HG03066 (cell line): ENCODE data around the gene ASCL2.

Experiments used
- ATAC-seq: cut with Tn5 transposase; IDR thresholded peaks from one replicate; pipeline ENCODE4 v1.9.1; 2021; ENCODE audit warnings: low read depth; ENCODE audit not compliant: unreplicated experiment

ASCL2 gene

GRCh38 chr11:2309251-2310072 is 39.1 kb upstream of the ASCL2 start:
- ATAC-seq = no peak

- no peak for ATAC-seq
Measured at GRCh38 chr11:2308713-2309112, 38.3 kb upstream of the ASCL2 start.

- ATAC-seq = no peak
Measured at GRCh38 chr11:2307501-2308331, 37.3 kb upstream of the ASCL2 start.

- no peak for ATAC-seq
Measured at GRCh38 chr11:2306877-2307500, 36.6 kb upstream of the ASCL2 start.

- ATAC-seq = no peak
Measured at GRCh38 chr11:2306452-2306823, 36.0 kb upstream of the ASCL2 start.

GRCh38 chr11:2305788-2306451 is 35.5 kb upstream of the ASCL2 start:
- ATAC-seq = no peak

GRCh38 chr11:2305140-2305778 is 34.9 kb upstream of the ASCL2 start:
- no peak for ATAC-seq

- no peak for ATAC-seq
Measured at GRCh38 chr11:2304506-2305139, 34.2 kb upstream of the ASCL2 start.

GRCh38 chr11:2303627-2304505 is 33.5 kb upstream of the ASCL2 start:
- ATAC-seq = no peak

- no peak for ATAC-seq
Measured at GRCh38 chr11:2302896-2303626, 32.7 kb upstream of the ASCL2 start.

GRCh38 chr11:2302306-2302895 is 32.0 kb upstream of the ASCL2 start:
- no peak for ATAC-seq

GRCh38 chr11:2301631-2302305 is 31.4 kb upstream of the ASCL2 start, which contains the start of the genes C11orf21 and TSPAN32:
Gene C11orf21, minus strand, starts transcription at chr11:2301918. Its CDS starts 110 bp downstream, at chr11:2301808.
Gene TSPAN32, plus strand, starts transcription at chr11:2302013. Its CDS starts 137 bp downstream, at chr11:2302150.
- ATAC-seq = no peak

GRCh38 chr11:2300936-2301630 is 30.7 kb upstream of the ASCL2 start:
- no peak for ATAC-seq

GRCh38 chr11:2300290-2300935 is 30.0 kb upstream of the ASCL2 start:
- no peak for ATAC-seq

- ATAC-seq = no peak
Measured at GRCh38 chr11:2299773-2300172, 29.4 kb upstream of the ASCL2 start.
